Endometrial microvascular endothelial cells (primary cell): Measurements from ENCODE around the gene CD4. TPM values are rescaled to one million over a fixed set of nuclear protein-coding genes. Genes with fewer than 3 reads are reported as not detected.
"Not testable (repeated sequence)": the region's sequence is repeated elsewhere in the genome, so short reads cannot be mapped to it uniquely, and the experiment has no call there.

Source experiments
- in situ Hi-C: cut with HindIII; loops from 2 replicates; pipeline ENCODE4 v1.10.0; 2017; ENCODE audit warnings: low sequenced_read_pairs, low pct_unique_long_range_greater_than_20kb; ENCODE audit errors: inconsistent ontology term
- total RNA-seq: library from RNA; depleted of rRNA; stranded (reverse); fragments of >200 nt; gene quantifications from one replicate; pipeline ENCODE4 v1.2.3, GENCODE V29; 2015; ENCODE audit errors: inconsistent ontology term

Gene CD4
- total RNA-seq, 1 donor from 2014 or later = not detected

DNA sequence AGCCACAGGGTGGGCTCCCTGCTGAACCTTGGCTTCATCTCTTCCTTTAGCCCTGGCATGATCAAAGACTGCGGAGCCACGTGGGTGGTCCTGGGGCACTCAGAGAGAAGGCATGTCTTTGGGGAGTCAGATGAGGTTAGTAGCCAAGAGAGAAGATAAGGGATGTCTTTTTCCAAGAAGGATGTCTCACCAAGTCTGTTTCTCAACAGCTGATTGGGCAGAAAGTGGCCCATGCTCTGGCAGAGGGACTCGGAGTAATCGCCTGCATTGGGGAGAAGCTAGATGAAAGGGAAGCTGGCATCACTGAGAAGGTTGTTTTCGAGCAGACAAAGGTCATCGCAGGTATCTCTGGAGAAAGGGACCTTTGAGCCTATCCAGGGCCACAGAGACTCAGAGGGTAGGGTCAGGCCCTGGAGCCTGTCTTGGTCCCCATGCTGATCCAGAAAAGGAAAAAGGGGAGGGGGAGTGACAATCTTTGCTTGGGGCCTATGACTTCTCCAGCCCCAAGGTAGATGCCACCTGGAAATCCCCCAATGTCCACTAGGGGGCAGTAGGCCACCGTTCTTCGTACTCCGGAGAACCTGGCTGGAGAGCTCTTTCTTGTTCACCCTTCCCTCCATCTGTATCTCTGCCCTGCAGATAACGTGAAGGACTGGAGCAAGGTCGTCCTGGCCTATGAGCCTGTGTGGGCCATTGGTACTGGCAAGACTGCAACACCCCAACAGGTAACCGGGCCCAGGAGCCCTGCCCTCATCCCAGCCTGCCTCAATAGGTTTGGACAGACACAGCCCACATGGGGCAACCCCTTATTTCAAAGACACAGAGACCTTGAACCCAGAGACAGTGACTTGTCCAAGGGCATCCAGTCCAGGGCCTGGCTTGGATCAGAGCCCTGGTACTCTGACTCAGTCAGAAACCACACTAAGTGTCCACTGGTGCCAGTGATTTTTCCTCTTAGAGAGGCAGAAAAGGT lies 80.0 kb downstream of the CD4 start:
- in situ Hi-C loops = no loop called here

DNA sequence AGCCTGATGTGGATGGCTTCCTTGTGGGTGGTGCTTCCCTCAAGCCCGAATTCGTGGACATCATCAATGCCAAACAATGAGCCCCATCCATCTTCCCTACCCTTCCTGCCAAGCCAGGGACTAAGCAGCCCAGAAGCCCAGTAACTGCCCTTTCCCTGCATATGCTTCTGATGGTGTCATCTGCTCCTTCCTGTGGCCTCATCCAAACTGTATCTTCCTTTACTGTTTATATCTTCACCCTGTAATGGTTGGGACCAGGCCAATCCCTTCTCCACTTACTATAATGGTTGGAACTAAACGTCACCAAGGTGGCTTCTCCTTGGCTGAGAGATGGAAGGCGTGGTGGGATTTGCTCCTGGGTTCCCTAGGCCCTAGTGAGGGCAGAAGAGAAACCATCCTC lies 81.0 kb downstream of the CD4 start:
- in situ Hi-C loops = not testable (repeated sequence)

Other genes with a start within 250 kb of the CD4 start
- 15.8 TPM for gene IFFO1, start 233.5 kb upstream of the CD4 start, total RNA-seq
- gene NOP2, start 221.2 kb upstream of the CD4 start, total RNA-seq = 59.6 TPM
- gene CHD4, start 182.1 kb upstream of the CD4 start, total RNA-seq = 202 TPM
- gene LPAR5, start 153.6 kb upstream of the CD4 start, total RNA-seq = not detected
- not detected for gene ACRBP, start 142.1 kb upstream of the CD4 start, total RNA-seq
- gene ING4, start 126.4 kb upstream of the CD4 start, total RNA-seq = 39.5 TPM
- 13.8 TPM for gene ZNF384, start 100.2 kb upstream of the CD4 start, total RNA-seq
- gene PIANP, start 88.7 kb upstream of the CD4 start, total RNA-seq = not detected
- 69.5 TPM for gene COPS7A, start 65.5 kb upstream of the CD4 start, total RNA-seq
- 223 TPM for gene MLF2, start 36.4 kb upstream of the CD4 start, total RNA-seq
- gene PTMS, start 23.2 kb upstream of the CD4 start, total RNA-seq = 238 TPM
- 0.19 TPM for gene LAG3, start 17.0 kb upstream of the CD4 start, total RNA-seq
- gene GPR162, start 32.3 kb downstream of the CD4 start, total RNA-seq = 0.19 TPM
- 32.3 TPM for gene P3H3, start 38.9 kb downstream of the CD4 start, total RNA-seq
- 0.74 TPM for gene GNB3, start 51.4 kb downstream of the CD4 start, total RNA-seq
- 50.0 TPM for gene CDCA3, start 61.8 kb downstream of the CD4 start, total RNA-seq
- gene USP5, start 62.6 kb downstream of the CD4 start, total RNA-seq = 102 TPM
- gene TPI1, start 78.0 kb downstream of the CD4 start, total RNA-seq = 1,455 TPM
- gene SPSB2, start 83.8 kb downstream of the CD4 start, total RNA-seq = 2.1 TPM
- gene LRRC23, start 115.3 kb downstream of the CD4 start, total RNA-seq = 5.9 TPM
- 9.8 TPM for gene ENO2, start 125.1 kb downstream of the CD4 start, total RNA-seq
- 26.8 TPM for gene ATN1, start 138.4 kb downstream of the CD4 start, total RNA-seq
- gene RNU7-1, start 154.3 kb downstream of the CD4 start, total RNA-seq = not detected
- gene C12orf57, start 154.5 kb downstream of the CD4 start, total RNA-seq = 127 TPM
- gene PTPN6, start 161.8 kb downstream of the CD4 start, total RNA-seq = 0.09 TPM
- gene PHB2, start 181.1 kb downstream of the CD4 start, total RNA-seq = 301 TPM
- 39.9 TPM for gene EMG1, start 181.4 kb downstream of the CD4 start, total RNA-seq
- gene LPCAT3, start 228.9 kb downstream of the CD4 start, total RNA-seq = 28.2 TPM